Measurements from ENCODE around the gene CAPZA1. TPM values are rescaled to one million over a fixed set of nuclear protein-coding genes. Genes with fewer than 3 reads are reported as not detected.

CAPZA1 gene
- polyA plus RNA-seq, 1 of the 3 experiments (the other 2 are of a cell fraction), result 50.8 TPM

- TF ChIP-seq USF1 (IDR thresholded peaks at IDR 0.05; ENCODE audit: borderline replicate concordance, low read depth) (no peak), NFIC (IDR thresholded peaks at IDR 0.05; ENCODE audit: borderline replicate concordance) (no peak), TAF1 (IDR thresholded peaks at IDR 0.05; ENCODE audit: borderline replicate concordance, low read depth, low read length) (no peak)
These were observed 70.2 kb downstream of the CAPZA1 start (continued) for GRCh38 chr1:112689842-112690237.

GRCh38 chr1:112692681-112693080 is 73.0 kb downstream of the CAPZA1 start:
- H3K9me3 ChIP-seq, result no peaks in the 10 kb centered on the region
- no peak overlapping the region for H3K4me3 ChIP-seq (ENCODE audit: low read depth in 2 of 2, low read length in 1 of 2)
- peaks cover 3% of the 10 kb centered on the region; the same call in 1 of the 2 replicates for H3K79me2 ChIP-seq (ENCODE audit: insufficient read depth)
- no peak for TF ChIP-seq NRF1 (IDR thresholded peaks at IDR 0.05; ENCODE audit: low read depth, low read length)
- TF ChIP-seq EZH2phosphoT487 (IDR thresholded peaks at IDR 0.05; ENCODE audit: borderline replicate concordance, low read depth), result no peak
- TF ChIP-seq, protein P1, sequence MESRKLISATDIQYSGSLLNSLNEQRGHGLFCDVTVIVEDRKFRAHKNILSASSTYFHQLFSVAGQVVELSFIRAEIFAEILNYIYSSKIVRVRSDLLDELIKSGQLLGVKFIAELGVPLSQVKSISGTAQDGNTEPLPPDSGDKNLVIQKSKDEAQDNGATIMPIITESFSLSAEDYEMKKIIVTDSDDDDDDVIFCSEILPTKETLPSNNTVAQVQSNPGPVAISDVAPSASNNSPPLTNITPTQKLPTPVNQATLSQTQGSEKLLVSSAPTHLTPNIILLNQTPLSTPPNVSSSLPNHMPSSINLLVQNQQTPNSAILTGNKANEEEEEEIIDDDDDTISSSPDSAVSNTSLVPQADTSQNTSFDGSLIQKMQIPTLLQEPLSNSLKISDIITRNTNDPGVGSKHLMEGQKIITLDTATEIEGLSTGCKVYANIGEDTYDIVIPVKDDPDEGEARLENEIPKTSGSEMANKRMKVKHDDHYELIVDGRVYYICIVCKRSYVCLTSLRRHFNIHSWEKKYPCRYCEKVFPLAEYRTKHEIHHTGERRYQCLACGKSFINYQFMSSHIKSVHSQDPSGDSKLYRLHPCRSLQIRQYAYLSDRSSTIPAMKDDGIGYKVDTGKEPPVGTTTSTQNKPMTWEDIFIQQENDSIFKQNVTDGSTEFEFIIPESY (IDR thresholded peaks at IDR 0.05; ENCODE audit: borderline replicate concordance, low read depth), result no peak
- no peak for TF ChIP-seq TEAD4 (IDR thresholded peaks at IDR 0.05; ENCODE audit: borderline replicate concordance, insufficient read depth)
- no peak for TF ChIP-seq MXI1 (IDR thresholded peaks at IDR 0.05; ENCODE audit: low read depth, low read length)
- no peak for TF ChIP-seq PBX3 (IDR thresholded peaks at IDR 0.05)
- no peak for TF ChIP-seq CTCF (IDR thresholded peaks at IDR 0.05)
- TF ChIP-seq ELF1 (IDR thresholded peaks at IDR 0.05), result no peak
- no peak for TF ChIP-seq GATA2 (CRISPR knock-in tag; IDR thresholded peaks at IDR 0.05)
- no peak for TF ChIP-seq TAF1 (IDR thresholded peaks at IDR 0.05; ENCODE audit: borderline replicate concordance, low read depth, low read length)
- peaks cover 6% of the 10 kb centered on the region for H3F3A ChIP-seq (replicated peaks; ENCODE audit: insufficient read depth)
- WGBS (ENCODE audit: low lambda C conversion rate), result 89% methylated on average over 1 of the region's 5 CpGs
- CTCF ChIA-PET, result interaction anchor here (0.7 kb wide), 1 partner anchor 23 kb away, joined by 3 read pairs; no protein-coding TSS in a partner anchor
- no peak overlapping the region for H3K27ac ChIP-seq (ENCODE audit: low read depth in 2 of 2, low read length in 1 of 2)
- DNase-seq, result no peak
- peaks cover 2% of the 10 kb centered on the region; the same call in 1 of the 2 replicates for H4K20me1 ChIP-seq (ENCODE audit: insufficient read depth)
- H3K4me2 ChIP-seq, result no peak overlapping the region
- no peak overlapping the region for H3K9ac ChIP-seq
- H3K9me2 ChIP-seq, result no peaks in the 10 kb centered on the region
- no peaks in the 10 kb centered on the region for H3K4me1 ChIP-seq (ENCODE audit: control insufficient read depth in 1 of 2, insufficient read depth in 2 of 2, low read depth in 1 of 2, low read length in 1 of 2)
- no peaks in the 10 kb centered on the region for H3K27me3 ChIP-seq (ENCODE audit: insufficient read depth)
- POLR2A ChIA-PET, result no interaction called here
- H3K36me3 ChIP-seq (replicated peaks in 1 of 2; ENCODE audit: control insufficient read depth in 1 of 2, insufficient read depth in 2 of 2, low read length in 1 of 2), result peaks cover 20 to 42% of the 10 kb centered on the region in 2 experiments
- H2AFZ ChIP-seq (ENCODE audit: low read depth), result no peak overlapping the region

Data from SK-N-SH (cell line).